SK-N-SH (cell line): ENCODE results near the gene TTC7B. TPM values are rescaled to one million over a fixed set of nuclear protein-coding genes. Genes with fewer than 3 reads are reported as not detected.

Source experiments
- CTCF ChIA-PET: fragments of 300-600, 350-600 bp; formaldehyde crosslinking; extraction: SDS; loops from one replicate; lab custom pipeline; 2021; lab: Yijun Ruan, JAX
- POLR2A ChIA-PET: fragments of 350-600 bp; sonication (Branson Sonifier 250); formaldehyde crosslinking; extraction: SDS; loops from one replicate; lab custom pipeline; 2020; ENCODE audit warnings: antibody characterized with exemption, inconsistent platforms; lab: Yijun Ruan, JAX
- DNase-seq: peaks from one replicate; pipeline ENCODE4 v3.0.0; 2012
- H2AFZ ChIP-seq: fragments of 200-600 bp; sonication (generic); 2 replicates; pipeline ENCODE4 v1.8.1; 2016; ENCODE audit warnings: antibody characterized with exemption, mild to moderate bottlenecking, low read depth
- H3F3A ChIP-seq: fragments of 200-600 bp; sonication (generic); replicated peaks from 2 replicates; pipeline ENCODE3; 2016; ENCODE audit warnings: antibody characterized with exemption, mild to moderate bottlenecking; ENCODE audit not compliant: insufficient read depth
- H3K27ac ChIP-seq, 2 experiments: fragments of 200-500 bp in 1 of 2; fragments of 200-600 bp in 1 of 2; sonication (Bioruptor generic) in 1 of 2; sonication (generic), shearing (Covaris generic) in 1 of 2; 2 replicates each; pipeline versions ENCODE4 v1.5.1 to v1.6.1; 2014 to 2016; ENCODE audit warnings: low read depth in 2 of 2, inconsistent platforms in 1 of 2, low read length in 1 of 2, mild to moderate bottlenecking in 1 of 2, mixed read lengths in 1 of 2
- H3K27me3 ChIP-seq: fragments of 200-600 bp; sonication (generic), shearing (Covaris generic); 2 replicates; pipeline ENCODE4 v1.6.1; 2016; ENCODE audit warnings: mixed run types; ENCODE audit not compliant: insufficient read depth
- H3K36me3 ChIP-seq, 2 experiments: fragments of 200-500 bp in 1 of 2; fragments of 200-600 bp in 1 of 2; sonication (Bioruptor generic) in 1 of 2; sonication (generic) in 1 of 2; replicated peaks in 1 of 2; 2 replicates each; pipeline versions ENCODE3 to v1.5.1; 2014 to 2016; ENCODE audit warnings: low read length in 1 of 2, mild to moderate bottlenecking in 1 of 2; ENCODE audit not compliant: insufficient read depth in 2 of 2, control insufficient read depth in 1 of 2
- H3K4me1 ChIP-seq, 2 experiments: fragments of 200-500 bp in 1 of 2; fragments of 200-600 bp in 1 of 2; sonication (Bioruptor generic) in 1 of 2; sonication (generic), shearing (Covaris generic) in 1 of 2; 2 replicates each; pipeline versions ENCODE4 v1.5.1 to v1.6.1; 2014 to 2016; ENCODE audit warnings: low read depth in 1 of 2, low read length in 1 of 2, mixed run types in 1 of 2; ENCODE audit not compliant: insufficient read depth in 2 of 2, control insufficient read depth in 1 of 2
- H3K4me2 ChIP-seq: fragments of 200-600 bp; sonication (generic), shearing (Covaris generic); 2 replicates; pipeline ENCODE4 v1.6.1; 2017; ENCODE audit warnings: mixed run types
- H3K4me3 ChIP-seq, 2 experiments: fragments of 200-500 bp in 1 of 2; fragments of 200-600 bp in 1 of 2; sonication (Bioruptor generic) in 1 of 2; sonication (generic), shearing (Covaris generic) in 1 of 2; 2 replicates each; pipeline versions ENCODE4 v1.5.1 to v1.8.1; 2014 to 2016; ENCODE audit warnings: low read depth in 2 of 2, inconsistent platforms in 1 of 2, low read length in 1 of 2, mild to moderate bottlenecking in 1 of 2, mixed read lengths in 1 of 2, moderate library complexity in 1 of 2
- H3K79me2 ChIP-seq: fragments of 200-600 bp; sonication (generic); 2 replicates; pipeline ENCODE4 v1.8.1; 2017; ENCODE audit warnings: mild to moderate bottlenecking; ENCODE audit not compliant: insufficient read depth
- H3K9ac ChIP-seq: fragments of 200-600 bp; sonication (generic); 2 replicates; pipeline ENCODE4 v1.6.1; 2017; ENCODE audit warnings: mixed run types
- H3K9me2 ChIP-seq: fragments of 200-600 bp; sonication (generic); 2 replicates; pipeline ENCODE4 v1.6.1; 2017; ENCODE audit warnings: mixed run types
- H3K9me3 ChIP-seq: fragments of 200-600 bp; sonication (generic); 2 replicates; pipeline ENCODE4 v1.6.1; 2017; ENCODE audit warnings: mixed run types, mild to moderate bottlenecking, moderate library complexity
- H4K20me1 ChIP-seq: fragments of 200-600 bp; sonication (generic); 2 replicates; pipeline ENCODE4 v1.6.1; 2017; ENCODE audit warnings: mild to moderate bottlenecking, mixed run types; ENCODE audit not compliant: insufficient read depth
- EP300 ChIP-seq, 2 experiments: IDR thresholded peaks; 2 replicates each; pipeline versions ENCODE4 v1.4.0 to v1.6.1; 2012; ENCODE audit warnings: borderline replicate concordance in 1 of 2, low read depth in 1 of 2, low read length in 1 of 2
- EZH2phosphoT487 ChIP-seq: fragments of 200-600 bp; sonication (generic); IDR thresholded peaks from 2 replicates; pipeline ENCODE4 v1.6.1; 2017; ENCODE audit warnings: low read depth, mixed run types, mild to moderate bottlenecking, antibody characterized with exemption, moderate library complexity, borderline replicate concordance
- FOSL2 ChIP-seq: IDR thresholded peaks from 2 replicates; pipeline ENCODE4 v1.4.0; 2012; ENCODE audit warnings: low read depth, mild to moderate bottlenecking, moderate library complexity, borderline replicate concordance
- FOXM1 ChIP-seq: IDR thresholded peaks from 2 replicates; pipeline ENCODE4 v1.4.0; 2012; ENCODE audit warnings: low read depth, mild to moderate bottlenecking
- GABPA ChIP-seq: IDR thresholded peaks from 2 replicates; pipeline ENCODE4 v1.4.0; 2012; ENCODE audit warnings: low read depth, mild to moderate bottlenecking
- GATA2 ChIP-seq: sonication (generic); formaldehyde crosslinking; IDR thresholded peaks from 2 replicates; pipeline ENCODE4 v1.5.0; 2020; ENCODE audit warnings: mild to moderate bottlenecking, missing genetic modification reagents
- MAX ChIP-seq: IDR thresholded peaks from 2 replicates; pipeline ENCODE4 v1.4.0; 2012; ENCODE audit warnings: low read depth
- NFIC ChIP-seq: IDR thresholded peaks from 2 replicates; pipeline ENCODE4 v1.4.0; 2012; ENCODE audit warnings: borderline replicate concordance
- NRF1 ChIP-seq: IDR thresholded peaks from 2 replicates; pipeline ENCODE4 v1.6.1; 2012; ENCODE audit warnings: low read depth, mild to moderate bottlenecking, low read length
- PBX3 ChIP-seq: IDR thresholded peaks from 2 replicates; pipeline ENCODE4; 2012
- RAD21 ChIP-seq: IDR thresholded peaks from 2 replicates; pipeline ENCODE4 v1.6.1; 2012; ENCODE audit warnings: mild to moderate bottlenecking, low read length
- RCOR1 ChIP-seq: fragments of 150-350 bp; IDR thresholded peaks from 2 replicates; pipeline ENCODE4 v1.6.1; 2017; ENCODE audit warnings: antibody characterized with exemption, low read length
- RFX5 ChIP-seq: IDR thresholded peaks from 2 replicates; pipeline ENCODE4 v1.6.1; 2012; ENCODE audit warnings: mild to moderate bottlenecking, improper control_type of control experiment, low read length
- RXRA ChIP-seq: IDR thresholded peaks from 2 replicates; pipeline ENCODE4 v1.4.0; 2012; ENCODE audit warnings: low read depth, mild to moderate bottlenecking, borderline replicate concordance
- TCF12 ChIP-seq: IDR thresholded peaks from 2 replicates; pipeline ENCODE4 v1.4.0; 2012
- YY1 ChIP-seq: IDR thresholded peaks from 2 replicates; pipeline ENCODE4 v1.4.0; 2012; ENCODE audit warnings: low read depth, mild to moderate bottlenecking
- WGBS: methylation state at CpG from one replicate; pipeline ENCODE4 v1.1.6; 2017; ENCODE audit warnings: low lambda C conversion rate; 5-methylcytosine and 5-hydroxymethylcytosine counted together
- polyA plus RNA-seq, 3 experiments: library from polyadenylated mRNA; depleted of rRNA; stranded (reverse); fragments of >200 nt; gene quantifications; 2 replicates each; pipeline ENCODE4 v1.2.3, GENCODE V29; 2012
- TF ChIP-seq, protein P1 (sequence below): fragments of 150-350 bp; IDR thresholded peaks from 2 replicates; pipeline ENCODE4 v1.6.1; 2016; ENCODE audit warnings: mild to moderate bottlenecking, low read depth, low read length
- TF ChIP-seq, protein P2 (sequence below): IDR thresholded peaks from 2 replicates; pipeline ENCODE4 v1.6.1; 2012; ENCODE audit warnings: mild to moderate bottlenecking, low read depth, low read length, moderate library complexity

The TTC7B gene
- polyA plus RNA-seq, 1 of the 3 experiments (the other 2 are of a cell fraction), result 43.1 TPM

GRCh38 chr14:90829677-90830076, 13.4 kb upstream of the TTC7B start:
- Histone ChIP-seq H3F3A (no peaks in the 10 kb centered on the region), H3K79me2 (no peaks in the 10 kb centered on the region), H3K9me2 (no peaks in the 10 kb centered on the region), H3K36me3 (no peaks in the 10 kb centered on the region), H3K9ac (no peak overlapping the region), H3K27ac (no peak overlapping the region), H3K4me1 (peaks cover 0 to 9% of the 10 kb centered on the region in 2 experiments; a peak in 1 of 4 replicates), H2AFZ (no peak overlapping the region), H3K4me3 (no peak overlapping the region), H3K9me3 (no peaks in the 10 kb centered on the region), H4K20me1 (no peaks in the 10 kb centered on the region), H3K4me2 (no peak overlapping the region), H3K27me3 (no peaks in the 10 kb centered on the region)
- TF ChIP-seq YY1 (no peak), NFIC (no peak), RAD21 (no peak), RCOR1 (no peak), EZH2phosphoT487 (no peak), MAX (no peak), TCF12 (no peak), EP300 (IDR thresholded peaks at IDR 0.05; ENCODE audit: borderline replicate concordance in 1 of 2, low read depth in 1 of 2, low read length in 1 of 2) (no peak), GABPA (no peak), RXRA (no peak), FOSL2 (no peak), NRF1 (no peak), GATA2 (CRISPR knock-in tag) (no peak), FOXM1 (no peak), RFX5 (no peak), PBX3 (no peak)
- TF ChIP-seq, protein P1, sequence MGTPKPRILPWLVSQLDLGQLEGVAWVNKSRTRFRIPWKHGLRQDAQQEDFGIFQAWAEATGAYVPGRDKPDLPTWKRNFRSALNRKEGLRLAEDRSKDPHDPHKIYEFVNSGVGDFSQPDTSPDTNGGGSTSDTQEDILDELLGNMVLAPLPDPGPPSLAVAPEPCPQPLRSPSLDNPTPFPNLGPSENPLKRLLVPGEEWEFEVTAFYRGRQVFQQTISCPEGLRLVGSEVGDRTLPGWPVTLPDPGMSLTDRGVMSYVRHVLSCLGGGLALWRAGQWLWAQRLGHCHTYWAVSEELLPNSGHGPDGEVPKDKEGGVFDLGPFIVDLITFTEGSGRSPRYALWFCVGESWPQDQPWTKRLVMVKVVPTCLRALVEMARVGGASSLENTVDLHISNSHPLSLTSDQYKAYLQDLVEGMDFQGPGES, result no peak
- TF ChIP-seq, protein P2, sequence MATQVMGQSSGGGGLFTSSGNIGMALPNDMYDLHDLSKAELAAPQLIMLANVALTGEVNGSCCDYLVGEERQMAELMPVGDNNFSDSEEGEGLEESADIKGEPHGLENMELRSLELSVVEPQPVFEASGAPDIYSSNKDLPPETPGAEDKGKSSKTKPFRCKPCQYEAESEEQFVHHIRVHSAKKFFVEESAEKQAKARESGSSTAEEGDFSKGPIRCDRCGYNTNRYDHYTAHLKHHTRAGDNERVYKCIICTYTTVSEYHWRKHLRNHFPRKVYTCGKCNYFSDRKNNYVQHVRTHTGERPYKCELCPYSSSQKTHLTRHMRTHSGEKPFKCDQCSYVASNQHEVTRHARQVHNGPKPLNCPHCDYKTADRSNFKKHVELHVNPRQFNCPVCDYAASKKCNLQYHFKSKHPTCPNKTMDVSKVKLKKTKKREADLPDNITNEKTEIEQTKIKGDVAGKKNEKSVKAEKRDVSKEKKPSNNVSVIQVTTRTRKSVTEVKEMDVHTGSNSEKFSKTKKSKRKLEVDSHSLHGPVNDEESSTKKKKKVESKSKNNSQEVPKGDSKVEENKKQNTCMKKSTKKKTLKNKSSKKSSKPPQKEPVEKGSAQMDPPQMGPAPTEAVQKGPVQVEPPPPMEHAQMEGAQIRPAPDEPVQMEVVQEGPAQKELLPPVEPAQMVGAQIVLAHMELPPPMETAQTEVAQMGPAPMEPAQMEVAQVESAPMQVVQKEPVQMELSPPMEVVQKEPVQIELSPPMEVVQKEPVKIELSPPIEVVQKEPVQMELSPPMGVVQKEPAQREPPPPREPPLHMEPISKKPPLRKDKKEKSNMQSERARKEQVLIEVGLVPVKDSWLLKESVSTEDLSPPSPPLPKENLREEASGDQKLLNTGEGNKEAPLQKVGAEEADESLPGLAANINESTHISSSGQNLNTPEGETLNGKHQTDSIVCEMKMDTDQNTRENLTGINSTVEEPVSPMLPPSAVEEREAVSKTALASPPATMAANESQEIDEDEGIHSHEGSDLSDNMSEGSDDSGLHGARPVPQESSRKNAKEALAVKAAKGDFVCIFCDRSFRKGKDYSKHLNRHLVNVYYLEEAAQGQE, result no peak
- ChIA-PET CTCF (no interaction called here), POLR2A (no interaction called here)
- WGBS, result 100% methylated on average over 1 of the region's 4 CpGs
- no peak for DNase-seq
